A673 (cell line): Measurements from ENCODE around the gene HOXA4.

ENCODE experiments used
- CTCF ChIP-seq: fragments of 300-800, 200-600 bp; sonication (generic); conservative IDR thresholded peaks from 2 replicates; pipeline ENCODE4 v1.5.1; 2017; ENCODE audit warnings: low read depth, mild to moderate bottlenecking, antibody characterized with exemption, low read length, moderate library complexity, mixed read lengths
- EZH2 ChIP-seq: fragments of 200-600 bp; sonication (generic); IDR thresholded peaks from 2 replicates; pipeline ENCODE4 v1.6.1; 2017; ENCODE audit warnings: borderline replicate concordance, low read depth, mild to moderate bottlenecking, mixed read lengths, antibody characterized with exemption, low read length; ENCODE audit not compliant: poor library complexity, severe bottlenecking

DNA sequence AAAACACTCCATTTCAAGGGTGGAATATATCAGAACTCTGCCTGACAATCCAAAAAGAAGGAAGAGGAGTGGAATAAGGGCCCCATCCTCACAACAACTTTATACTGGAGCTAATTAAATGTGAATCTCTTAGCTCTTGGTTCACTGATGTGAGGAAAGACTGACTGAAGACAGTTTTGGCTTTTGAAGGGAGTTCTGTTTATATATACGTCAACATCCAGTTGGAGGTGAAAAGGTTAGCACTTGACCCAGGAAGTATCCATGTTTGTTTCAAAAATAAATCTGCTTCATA is 37.8 kb downstream of the HOXA4 start:
- no peak for TF ChIP-seq CTCF
- no peak for TF ChIP-seq EZH2
